Measurements from ENCODE around the gene LASP1NB.

The LASP1NB gene

DNA sequence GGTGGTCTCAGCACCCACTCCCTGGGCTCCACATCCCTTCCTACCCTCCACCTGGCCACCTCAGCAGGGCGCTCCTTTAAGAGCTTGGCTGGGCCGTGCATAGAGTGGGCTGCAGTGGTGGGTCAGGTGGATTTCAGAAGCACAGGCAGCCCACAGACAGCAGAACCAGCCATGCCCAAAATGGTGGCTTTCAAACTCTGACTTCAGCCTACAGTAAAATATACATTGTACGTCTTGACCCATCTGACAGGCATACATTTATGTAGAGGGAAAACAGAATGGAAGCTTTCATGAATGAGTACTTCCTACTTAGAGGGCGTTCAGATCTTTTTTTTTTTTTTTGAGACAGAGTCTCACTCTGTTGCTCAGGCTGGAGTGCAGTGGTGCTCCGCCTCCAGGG is 26.0 kb upstream of the LASP1NB start:
- no peaks in the 10 kb centered on the region for H3K27me3 ChIP-seq (ENCODE audit: insufficient read depth, poor library complexity, severe bottlenecking)
- no peak overlapping the region for H3K4me3 ChIP-seq (replicated peaks; ENCODE audit: insufficient read depth, low read length)
- peak overlapping the region; percentile 96 for H3K27ac ChIP-seq (replicated peaks)
- DNase-seq (ENCODE audit: low read depth in 1 of 2, low spot score in 1 of 2): no peak
- TF ChIP-seq, protein P1, sequence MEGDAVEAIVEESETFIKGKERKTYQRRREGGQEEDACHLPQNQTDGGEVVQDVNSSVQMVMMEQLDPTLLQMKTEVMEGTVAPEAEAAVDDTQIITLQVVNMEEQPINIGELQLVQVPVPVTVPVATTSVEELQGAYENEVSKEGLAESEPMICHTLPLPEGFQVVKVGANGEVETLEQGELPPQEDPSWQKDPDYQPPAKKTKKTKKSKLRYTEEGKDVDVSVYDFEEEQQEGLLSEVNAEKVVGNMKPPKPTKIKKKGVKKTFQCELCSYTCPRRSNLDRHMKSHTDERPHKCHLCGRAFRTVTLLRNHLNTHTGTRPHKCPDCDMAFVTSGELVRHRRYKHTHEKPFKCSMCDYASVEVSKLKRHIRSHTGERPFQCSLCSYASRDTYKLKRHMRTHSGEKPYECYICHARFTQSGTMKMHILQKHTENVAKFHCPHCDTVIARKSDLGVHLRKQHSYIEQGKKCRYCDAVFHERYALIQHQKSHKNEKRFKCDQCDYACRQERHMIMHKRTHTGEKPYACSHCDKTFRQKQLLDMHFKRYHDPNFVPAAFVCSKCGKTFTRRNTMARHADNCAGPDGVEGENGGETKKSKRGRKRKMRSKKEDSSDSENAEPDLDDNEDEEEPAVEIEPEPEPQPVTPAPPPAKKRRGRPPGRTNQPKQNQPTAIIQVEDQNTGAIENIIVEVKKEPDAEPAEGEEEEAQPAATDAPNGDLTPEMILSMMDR (IDR thresholded peaks at IDR 0.05; ENCODE audit: insufficient read depth, low read length): no peak
- TF ChIP-seq SPI1 (IDR thresholded peaks at IDR 0.05; ENCODE audit: borderline replicate concordance, low read depth) (no peak), GABPA (IDR thresholded peaks at IDR 0.05; ENCODE audit: low read depth) (no peak)
- TF ChIP-seq, protein P2, sequence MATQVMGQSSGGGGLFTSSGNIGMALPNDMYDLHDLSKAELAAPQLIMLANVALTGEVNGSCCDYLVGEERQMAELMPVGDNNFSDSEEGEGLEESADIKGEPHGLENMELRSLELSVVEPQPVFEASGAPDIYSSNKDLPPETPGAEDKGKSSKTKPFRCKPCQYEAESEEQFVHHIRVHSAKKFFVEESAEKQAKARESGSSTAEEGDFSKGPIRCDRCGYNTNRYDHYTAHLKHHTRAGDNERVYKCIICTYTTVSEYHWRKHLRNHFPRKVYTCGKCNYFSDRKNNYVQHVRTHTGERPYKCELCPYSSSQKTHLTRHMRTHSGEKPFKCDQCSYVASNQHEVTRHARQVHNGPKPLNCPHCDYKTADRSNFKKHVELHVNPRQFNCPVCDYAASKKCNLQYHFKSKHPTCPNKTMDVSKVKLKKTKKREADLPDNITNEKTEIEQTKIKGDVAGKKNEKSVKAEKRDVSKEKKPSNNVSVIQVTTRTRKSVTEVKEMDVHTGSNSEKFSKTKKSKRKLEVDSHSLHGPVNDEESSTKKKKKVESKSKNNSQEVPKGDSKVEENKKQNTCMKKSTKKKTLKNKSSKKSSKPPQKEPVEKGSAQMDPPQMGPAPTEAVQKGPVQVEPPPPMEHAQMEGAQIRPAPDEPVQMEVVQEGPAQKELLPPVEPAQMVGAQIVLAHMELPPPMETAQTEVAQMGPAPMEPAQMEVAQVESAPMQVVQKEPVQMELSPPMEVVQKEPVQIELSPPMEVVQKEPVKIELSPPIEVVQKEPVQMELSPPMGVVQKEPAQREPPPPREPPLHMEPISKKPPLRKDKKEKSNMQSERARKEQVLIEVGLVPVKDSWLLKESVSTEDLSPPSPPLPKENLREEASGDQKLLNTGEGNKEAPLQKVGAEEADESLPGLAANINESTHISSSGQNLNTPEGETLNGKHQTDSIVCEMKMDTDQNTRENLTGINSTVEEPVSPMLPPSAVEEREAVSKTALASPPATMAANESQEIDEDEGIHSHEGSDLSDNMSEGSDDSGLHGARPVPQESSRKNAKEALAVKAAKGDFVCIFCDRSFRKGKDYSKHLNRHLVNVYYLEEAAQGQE (IDR thresholded peaks at IDR 0.05; ENCODE audit: insufficient replicate concordance, low read depth): no peak

DNA sequence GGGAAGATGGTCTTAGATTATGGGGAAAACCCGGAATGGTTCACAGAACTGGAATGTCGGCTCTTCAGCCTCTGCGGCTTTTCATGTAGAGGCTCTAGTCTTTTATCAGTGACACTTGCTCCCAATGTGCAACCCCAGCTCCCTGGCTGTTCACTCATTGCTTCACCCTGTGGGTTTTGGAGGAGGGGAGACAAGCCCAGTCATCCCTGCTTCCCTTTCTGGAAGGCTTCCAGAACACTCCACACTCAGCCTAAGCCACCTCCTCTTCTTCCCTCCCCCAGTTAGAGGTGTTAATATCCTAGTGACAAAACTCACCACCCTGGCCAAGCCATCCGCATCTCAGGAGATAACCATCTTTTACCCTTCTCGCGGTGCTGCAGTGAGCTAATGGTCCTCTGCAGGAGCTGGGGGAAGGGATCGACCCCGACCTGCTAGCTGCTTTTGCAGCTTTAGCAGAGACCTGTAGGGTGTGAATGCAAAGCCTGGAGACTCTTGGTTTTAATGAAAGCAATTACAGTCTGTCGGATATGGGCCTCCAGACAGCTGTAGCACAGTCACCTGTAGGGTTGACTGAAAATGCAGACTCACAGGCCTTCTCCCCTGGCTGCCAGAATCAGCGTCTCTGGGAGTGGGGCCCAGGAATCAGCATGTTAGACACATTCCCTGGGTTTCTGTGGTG is 24.3 kb upstream of the LASP1NB start:
- TF ChIP-seq GABPA (IDR thresholded peaks at IDR 0.05; ENCODE audit: low read depth) (no peak), POLR2AphosphoS5 (IDR thresholded peaks at IDR 0.05; ENCODE audit: low read depth) (peak; percentile 96)
- TF ChIP-seq, protein P2 (IDR thresholded peaks at IDR 0.05; ENCODE audit: insufficient replicate concordance, low read depth): no peak
- Histone ChIP-seq H3K27me3 (ENCODE audit: insufficient read depth, poor library complexity, severe bottlenecking) (no peaks in the 10 kb centered on the region), H3K4me3 (replicated peaks; ENCODE audit: insufficient read depth, low read length) (no peak overlapping the region), H3K27ac (replicated peaks) (peak overlapping the region; percentile 96)
- peak; percentile 96 to 98 for DNase-seq (ENCODE audit: low read depth in 1 of 2, low spot score in 1 of 2)

DNA sequence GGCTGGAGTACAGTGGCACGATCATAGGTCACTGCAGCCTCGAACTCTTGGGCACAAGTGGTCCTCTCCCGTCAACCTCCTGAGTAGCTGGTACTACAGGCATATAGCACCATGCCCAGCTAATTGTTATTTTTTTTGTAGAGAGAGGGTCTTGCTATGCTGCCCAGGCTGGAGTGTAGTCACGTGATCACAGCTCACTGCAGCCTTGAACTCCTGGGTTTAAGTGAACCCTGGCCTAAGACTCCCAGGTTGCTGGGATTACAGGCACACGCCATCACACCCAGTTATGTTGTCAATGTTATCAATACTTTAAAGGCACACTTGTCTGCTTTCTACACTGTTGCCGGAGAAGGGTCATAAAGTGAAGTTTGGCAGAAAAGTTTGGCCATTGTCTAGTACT is 22.0 kb upstream of the LASP1NB start:
- Histone ChIP-seq H3K27me3 (ENCODE audit: insufficient read depth, poor library complexity, severe bottlenecking) (no peaks in the 10 kb centered on the region), H3K27ac (replicated peaks) (peak overlapping the region; percentile 25; the same call in 1 of the 2 replicates), H3K4me3 (replicated peaks; ENCODE audit: insufficient read depth, low read length) (no peak overlapping the region)
- TF ChIP-seq, protein P2 (IDR thresholded peaks at IDR 0.05; ENCODE audit: insufficient replicate concordance, low read depth): no peak
- TF ChIP-seq, protein P1 (IDR thresholded peaks at IDR 0.05; ENCODE audit: insufficient read depth, low read length): no peak
- TF ChIP-seq GABPA (IDR thresholded peaks at IDR 0.05; ENCODE audit: low read depth) (no peak), POLR2AphosphoS5 (IDR thresholded peaks at IDR 0.05; ENCODE audit: low read depth) (no peak), SPI1 (IDR thresholded peaks at IDR 0.05; ENCODE audit: borderline replicate concordance, low read depth) (no peak)
- no peak for DNase-seq (ENCODE audit: low read depth in 1 of 2, low spot score in 1 of 2)

Data from HL-60 (cell line).